Measurements from ENCODE around the gene SLC17A5. TPM values are rescaled to one million over a fixed set of nuclear protein-coding genes. Genes with fewer than 3 reads are reported as not detected.
A peak's percentile ranks its signal among the peaks of the same experiment; 100 is the strongest.
"Not testable (repeated sequence)": the region's sequence is repeated elsewhere in the genome, so short reads cannot be mapped to it uniquely, and the experiment has no call there.

SLC17A5 gene
- total RNA-seq, 1 donor from 2014 or later = 11.4 TPM

DNA sequence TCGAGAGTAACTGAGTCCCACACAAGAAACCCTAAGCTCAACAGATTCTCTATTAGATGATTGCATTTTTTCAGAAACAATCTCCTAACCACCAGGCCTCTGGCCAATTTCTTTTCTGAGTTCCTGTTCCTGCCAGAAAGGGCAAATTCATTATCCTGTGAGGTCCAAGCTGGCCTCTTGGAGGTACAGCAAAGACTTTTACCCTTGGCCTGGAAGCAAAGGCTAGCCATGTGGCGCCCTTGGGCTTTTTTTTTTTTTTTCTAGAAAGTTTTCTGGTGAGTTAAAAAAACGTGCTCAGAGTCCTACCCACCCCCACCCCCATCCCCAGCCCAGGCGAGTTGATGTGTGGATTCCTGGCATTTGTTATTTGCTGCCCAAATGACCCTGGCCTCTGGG, 73.9 kb downstream of the SLC17A5 start:
- peak overlapping the region; percentile 3 for H3K4me3 ChIP-seq (ENCODE audit: low read depth, low read length)
- DNase-seq (ENCODE audit: low read depth) = peak; percentile 53
- TF ChIP-seq CTCF (conservative IDR thresholded peaks at IDR 0.05; ENCODE audit: low read depth, low read length) = no peak

DNA sequence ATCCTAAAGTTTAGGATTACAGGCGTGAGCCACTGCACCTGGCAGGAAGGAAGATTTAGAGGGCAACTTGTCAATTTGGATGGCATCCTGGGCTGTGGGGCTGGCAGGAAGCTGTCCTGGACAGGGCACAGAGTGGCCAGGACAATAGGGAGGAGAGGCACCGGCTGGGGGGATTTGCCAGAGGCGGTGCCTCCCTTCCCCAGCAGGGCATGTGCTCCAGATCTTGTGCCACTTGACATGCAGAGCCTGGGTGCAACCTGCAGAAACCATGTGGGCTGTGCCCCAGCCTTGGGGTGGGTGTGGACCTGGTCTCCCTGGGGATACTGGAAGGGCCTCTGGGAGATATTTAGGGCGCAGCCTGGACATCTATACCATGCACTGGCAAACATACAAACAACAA, 74.4 kb downstream of the SLC17A5 start:
- no peak for TF ChIP-seq CTCF (conservative IDR thresholded peaks at IDR 0.05; ENCODE audit: low read depth, low read length)
- no peak for DNase-seq (ENCODE audit: low read depth)
- H3K4me3 ChIP-seq (ENCODE audit: low read depth, low read length) = no peak overlapping the region

DNA sequence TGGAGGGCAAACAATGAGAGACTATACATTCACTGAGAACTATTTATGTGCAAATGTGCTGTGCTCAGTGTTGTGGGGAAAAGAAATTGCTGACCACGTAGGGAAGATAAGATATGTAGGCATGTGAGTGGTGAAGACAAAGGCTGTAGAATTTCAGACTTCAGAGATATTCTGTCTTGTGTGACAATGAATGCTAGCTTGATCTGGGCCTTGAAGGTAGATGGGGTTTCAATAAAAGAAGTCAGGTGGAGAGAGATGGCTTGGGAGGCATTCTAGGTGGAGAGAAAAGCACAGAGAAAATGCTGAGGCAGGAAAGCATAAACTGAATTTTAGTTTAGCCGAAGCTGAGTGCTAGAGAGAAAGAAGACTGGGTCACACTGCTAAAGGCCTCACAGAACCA, 76.1 kb downstream of the SLC17A5 start:
- TF ChIP-seq CTCF (conservative IDR thresholded peaks at IDR 0.05; ENCODE audit: low read depth, low read length) = no peak
- no peak for DNase-seq (ENCODE audit: low read depth)

GRCh38 chr6:73572531-73572930, 81.3 kb downstream of the SLC17A5 start:
- not testable (repeated sequence) for DNase-seq (ENCODE audit: low read depth); H3K4me3 ChIP-seq (ENCODE audit: low read depth, low read length)

More for the DNA sequence above, 76.1 kb downstream of the SLC17A5 start:
- H3K4me3 ChIP-seq (ENCODE audit: low read depth, low read length) = no peak overlapping the region

DNA sequence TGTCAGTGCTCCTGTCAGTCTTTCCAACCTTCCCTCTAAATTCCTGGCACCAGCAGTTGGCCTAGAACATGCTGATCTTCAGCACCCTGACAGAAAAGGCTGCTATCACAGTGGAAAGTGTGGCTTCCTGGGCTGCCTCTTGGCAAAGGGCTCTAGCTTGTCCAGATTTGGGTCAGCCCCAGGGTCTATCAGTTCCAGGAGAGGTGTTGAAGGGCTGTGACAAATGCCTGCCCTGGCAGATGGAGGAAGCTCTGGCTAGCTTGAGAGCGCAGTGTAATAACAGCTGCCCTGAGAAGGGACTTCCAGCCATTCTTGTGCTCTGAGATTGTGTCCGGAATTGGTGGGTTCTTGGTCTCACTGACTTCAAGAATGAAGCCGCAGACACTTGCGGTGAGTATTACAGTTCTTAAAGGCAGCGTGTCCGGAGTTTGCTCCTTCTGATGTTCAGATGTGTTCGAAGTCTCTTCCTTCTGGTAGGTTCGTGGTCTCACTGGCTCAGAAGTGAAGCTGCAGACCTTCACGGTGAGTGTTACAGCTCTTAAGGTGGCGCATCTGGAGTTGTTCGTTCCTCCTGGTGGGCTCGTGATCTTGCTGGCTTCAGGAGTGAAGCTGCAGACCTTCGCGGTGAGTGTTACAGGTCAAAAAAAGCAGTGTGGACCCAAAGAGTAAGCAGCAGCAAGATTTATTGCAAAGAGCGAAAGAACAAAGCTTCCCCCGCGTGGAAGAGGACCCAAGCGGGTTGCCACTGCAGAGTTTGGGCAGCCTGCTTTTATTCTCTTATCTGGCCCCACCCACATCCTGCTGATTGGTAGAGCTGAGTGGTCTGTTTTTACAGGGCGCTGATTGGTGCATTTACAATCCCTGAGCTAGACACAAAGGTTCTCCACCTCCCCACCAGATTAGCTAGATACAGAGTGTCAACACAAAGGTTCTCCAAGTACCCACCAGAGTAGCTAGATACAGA, 82.3 kb downstream of the SLC17A5 start:
- H3K4me3 ChIP-seq (ENCODE audit: low read depth, low read length); DNase-seq (ENCODE audit: low read depth): not testable (repeated sequence)

DNA sequence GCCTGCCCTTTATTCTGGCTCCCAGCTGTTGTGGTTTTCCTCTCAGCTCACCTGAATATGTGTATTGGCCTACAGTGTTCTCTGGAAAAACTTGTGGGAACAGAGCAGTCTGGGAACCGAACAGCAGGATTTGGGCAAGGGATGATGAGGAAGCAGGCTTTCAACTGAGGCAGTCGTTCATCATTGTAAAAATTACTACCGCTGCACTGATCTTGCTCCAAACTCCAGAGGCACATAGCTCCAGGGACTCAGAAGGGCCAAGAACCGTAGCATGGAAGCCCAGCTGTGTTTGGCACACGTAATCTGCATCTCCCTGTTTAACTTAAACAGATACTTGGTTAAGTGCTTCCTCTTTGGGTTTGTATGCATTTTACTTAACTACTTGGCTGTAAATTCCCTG, 84.7 kb downstream of the SLC17A5 start:
- no peak overlapping the region for H3K4me3 ChIP-seq (ENCODE audit: low read depth, low read length)
- DNase-seq (ENCODE audit: low read depth) = no peak
- no peak for TF ChIP-seq CTCF (conservative IDR thresholded peaks at IDR 0.05; ENCODE audit: low read depth, low read length)

DNA sequence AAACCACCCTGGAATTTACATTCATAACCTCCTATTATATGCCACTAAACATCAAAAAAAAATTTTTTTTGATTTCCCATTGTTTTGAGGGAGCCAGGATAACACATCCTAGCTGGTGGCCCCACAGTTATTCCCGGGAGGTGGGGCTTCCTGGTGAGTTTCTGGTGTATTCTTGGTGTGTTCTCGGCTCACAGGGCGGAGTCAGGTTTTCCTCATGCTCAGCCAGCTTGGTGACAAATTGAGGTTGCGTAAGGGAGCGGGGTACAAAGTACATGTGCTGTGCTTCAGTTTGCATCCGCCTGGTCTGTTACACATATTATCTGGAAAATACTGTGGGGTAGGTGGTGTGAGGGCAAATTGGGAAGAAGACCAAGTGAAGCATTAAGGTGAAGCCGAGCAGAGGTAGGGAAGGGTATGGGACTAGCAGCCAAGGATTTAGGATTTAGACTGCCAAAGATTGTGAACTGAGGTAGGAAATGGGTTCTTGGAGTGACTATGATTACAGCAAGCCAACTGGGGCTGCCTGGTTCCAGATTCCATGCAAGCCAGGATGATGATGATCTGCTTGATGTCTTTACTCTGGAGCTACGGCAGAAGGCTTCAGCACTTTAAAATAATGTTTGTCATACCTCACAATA, 86.7 kb downstream of the SLC17A5 start:
- TF ChIP-seq CTCF (conservative IDR thresholded peaks at IDR 0.05; ENCODE audit: low read depth, low read length) = no peak
- no peak overlapping the region for H3K4me3 ChIP-seq (ENCODE audit: low read depth, low read length)
- DNase-seq (ENCODE audit: low read depth) = peak; percentile 80

DNA sequence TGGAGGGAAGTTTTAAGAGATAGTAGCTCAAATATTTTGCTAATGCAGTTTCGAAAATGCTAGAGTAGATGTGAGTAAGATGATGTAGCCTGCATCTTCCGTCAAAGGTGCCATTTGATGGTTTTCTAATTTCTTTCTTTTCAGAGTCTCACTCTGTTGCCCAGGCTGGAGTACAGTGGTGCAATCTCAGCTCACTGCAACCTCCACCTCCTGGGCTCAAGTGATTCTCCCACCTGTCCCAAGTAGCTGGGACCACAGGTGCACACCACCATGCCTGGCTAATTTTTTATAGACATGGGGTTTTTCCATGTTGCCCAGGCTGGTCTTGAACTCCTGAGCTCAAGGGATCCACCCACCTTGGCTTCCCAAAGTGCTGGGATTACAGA, 87.3 kb downstream of the SLC17A5 start:
- not testable (repeated sequence) for H3K4me3 ChIP-seq (ENCODE audit: low read depth, low read length); DNase-seq (ENCODE audit: low read depth)

Measured in epithelial cell of proximal tubule (primary cell).